Peyer's patch (tissue), 4 donors: ENCODE results near the gene CAMKK1.

ENCODE experiments used
- POLR2A ChIP-seq, 2 donors: fragments of 450-650 bp; IDR thresholded peaks; one replicate each; pipeline ENCODE4 v1.5.1; 2017; ENCODE audit warnings: antibody characterized with exemption in 2 of 2, mild to moderate bottlenecking in 2 of 2, moderate library complexity in 2 of 2
- TF ChIP-seq, protein P1 (sequence below), 6 experiments: fragments of 450-650 bp in 4 of 6; fragments of 200-600 bp in 2 of 6; sonication (generic) in 1 of 6; IDR thresholded peaks; one replicate each; pipeline ENCODE4 v1.5.1; 2017 to 2019; ENCODE audit warnings: antibody characterized with exemption in 6 of 6, mild to moderate bottlenecking in 3 of 6, moderate library complexity in 1 of 6

DNA sequence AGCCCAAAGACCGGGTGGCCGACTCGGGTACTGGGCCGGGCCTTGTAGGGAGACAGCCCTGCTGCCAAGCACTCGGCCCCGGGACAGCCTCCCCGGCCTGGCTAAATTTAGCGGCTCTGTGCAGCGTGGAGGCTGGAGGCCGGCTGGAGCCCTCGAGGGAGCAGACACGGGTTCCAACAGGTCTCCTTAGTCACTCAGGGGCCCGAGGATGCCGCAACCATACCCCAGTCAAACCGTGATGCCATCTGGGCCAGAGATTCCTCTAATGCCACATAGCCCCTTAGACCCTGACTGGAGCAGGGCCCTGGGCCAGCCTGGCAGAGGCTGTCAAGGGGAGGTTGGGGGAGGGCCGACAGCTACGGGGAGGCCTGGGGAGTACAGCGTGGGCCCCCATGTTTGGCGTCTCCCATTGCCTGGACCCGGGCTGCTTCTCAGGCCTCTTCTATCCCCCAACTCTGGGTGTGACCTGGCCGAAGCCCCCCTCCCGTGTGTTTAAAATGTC lies 26.3 kb upstream of the CAMKK1 start:
- TF ChIP-seq, protein P1, sequence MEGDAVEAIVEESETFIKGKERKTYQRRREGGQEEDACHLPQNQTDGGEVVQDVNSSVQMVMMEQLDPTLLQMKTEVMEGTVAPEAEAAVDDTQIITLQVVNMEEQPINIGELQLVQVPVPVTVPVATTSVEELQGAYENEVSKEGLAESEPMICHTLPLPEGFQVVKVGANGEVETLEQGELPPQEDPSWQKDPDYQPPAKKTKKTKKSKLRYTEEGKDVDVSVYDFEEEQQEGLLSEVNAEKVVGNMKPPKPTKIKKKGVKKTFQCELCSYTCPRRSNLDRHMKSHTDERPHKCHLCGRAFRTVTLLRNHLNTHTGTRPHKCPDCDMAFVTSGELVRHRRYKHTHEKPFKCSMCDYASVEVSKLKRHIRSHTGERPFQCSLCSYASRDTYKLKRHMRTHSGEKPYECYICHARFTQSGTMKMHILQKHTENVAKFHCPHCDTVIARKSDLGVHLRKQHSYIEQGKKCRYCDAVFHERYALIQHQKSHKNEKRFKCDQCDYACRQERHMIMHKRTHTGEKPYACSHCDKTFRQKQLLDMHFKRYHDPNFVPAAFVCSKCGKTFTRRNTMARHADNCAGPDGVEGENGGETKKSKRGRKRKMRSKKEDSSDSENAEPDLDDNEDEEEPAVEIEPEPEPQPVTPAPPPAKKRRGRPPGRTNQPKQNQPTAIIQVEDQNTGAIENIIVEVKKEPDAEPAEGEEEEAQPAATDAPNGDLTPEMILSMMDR (IDR thresholded peaks at IDR 0.05): no peak
- no peak for TF ChIP-seq POLR2A (IDR thresholded peaks at IDR 0.05)
